Spinal cord (tissue), 10 donors: ENCODE measurements around the gene CTLA4. TPM values are rescaled to one million over a fixed set of nuclear protein-coding genes. Genes with fewer than 3 reads are reported as not detected.

Source experiments
- DNase-seq, 6 donors: peaks; one replicate each; pipeline versions ENCODE4 v3.0.0 to v3.0.0-alpha.2; 2013 to 2015; ENCODE audit warnings: low spot score in 6 of 6, low read depth in 4 of 6
- H3K27ac ChIP-seq: one replicate; pipeline ENCODE4 v1.5.1; 2013; ENCODE audit warnings: low read depth, low read length, control low read depth
- H3K27me3 ChIP-seq: one replicate; pipeline ENCODE4 v1.6.1; 2013; ENCODE audit warnings: low read length; ENCODE audit not compliant: control insufficient read depth, insufficient read depth
- H3K36me3 ChIP-seq: one replicate; pipeline ENCODE4 v1.6.1; 2013; ENCODE audit warnings: low read length; ENCODE audit not compliant: control insufficient read depth, insufficient read depth
- H3K4me1 ChIP-seq: one replicate; pipeline ENCODE4 v1.6.1; 2013; ENCODE audit warnings: low read length; ENCODE audit not compliant: control insufficient read depth, insufficient read depth
- H3K4me3 ChIP-seq: one replicate; pipeline ENCODE4 v1.5.1; 2013; ENCODE audit warnings: low read depth, low read length, control low read depth
- H3K9me3 ChIP-seq: one replicate; pipeline ENCODE4 v1.6.1; 2013; ENCODE audit warnings: low read length; ENCODE audit not compliant: control insufficient read depth, insufficient read depth
- WGBS: methylation state at CpG from one replicate; pipeline ENCODE4 v1.1.5; 2013; ENCODE audit warnings: missing lambda C conversion rate; ENCODE audit not compliant: insufficient coverage; 5-methylcytosine and 5-hydroxymethylcytosine counted together
- polyA plus RNA-seq, 2 donors: library from polyadenylated mRNA; unstranded; fragments of 120-200 nt; gene quantifications; one replicate each; pipeline ENCODE4 v1.2.1, GENCODE V29; 2013; ENCODE audit not compliant: insufficient read length in 2 of 2
- total RNA-seq, 2 donors: library from RNA; depleted of rRNA in 1 of 2; stranded (reverse); fragments of 120-200 nt in 1 of 2; fragments of >200 nt in 1 of 2; gene quantifications; one replicate each; pipeline versions ENCODE4 v1.2.3 to v1.2.4, GENCODE V29; 2013 to 2014
- donor health status: healthy.

The CTLA4 gene
- total and polyA plus RNA-seq, 4 donors, result 0.24 to 0.33 (median 0.30) TPM; not detected in 1

DNA sequence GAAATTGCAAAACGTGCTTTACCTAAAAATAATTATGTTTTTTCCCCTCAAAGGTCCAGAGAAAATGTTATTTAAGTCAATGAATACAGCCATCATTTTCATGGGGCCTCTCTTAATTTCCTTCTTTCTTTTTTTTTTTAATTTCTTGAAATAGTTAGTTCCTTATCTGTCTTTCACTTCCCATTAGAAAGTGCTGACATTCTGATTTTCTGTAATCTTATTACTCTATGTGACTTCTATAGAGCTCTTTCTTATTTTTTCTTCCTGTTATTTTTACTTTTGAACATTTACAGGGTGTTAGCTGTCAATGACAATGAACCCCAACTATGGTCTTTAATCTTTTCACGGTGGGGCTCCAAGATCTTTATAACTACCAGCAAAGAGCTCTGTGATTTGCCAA is 30.0 kb downstream of the CTLA4 start:
- Histone ChIP-seq H3K4me1 (peaks cover 8% of the 10 kb centered on the region), H3K4me3 (no peak overlapping the region), H3K27me3 (no peaks in the 10 kb centered on the region), H3K36me3 (no peaks in the 10 kb centered on the region), H3K9me3 (peaks cover 5% of the 10 kb centered on the region), H3K27ac (no peak overlapping the region)
- no CpG with 5 or more reads among the region's 2 CpGs for WGBS
- DNase-seq, result no peak

DNA sequence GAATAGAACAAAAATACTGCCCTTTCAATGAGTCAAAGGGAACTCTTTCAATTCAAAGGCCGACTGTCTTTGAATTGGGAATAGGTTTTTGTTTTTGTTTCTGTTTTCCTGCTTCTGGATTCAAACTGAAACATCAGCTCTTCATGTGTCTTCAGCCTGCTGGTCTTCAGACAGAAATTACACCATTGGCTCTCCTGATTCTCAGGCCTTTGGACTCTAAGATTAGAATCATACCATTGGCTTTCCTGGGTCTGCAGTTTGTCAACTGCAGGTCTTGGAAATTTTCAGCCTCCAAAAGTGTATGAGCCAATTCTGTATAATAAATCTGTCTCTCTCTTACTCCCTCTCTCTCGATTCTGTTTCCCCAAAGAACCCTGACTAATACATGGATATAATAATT is 31.1 kb downstream of the CTLA4 start:
- no CpG with 5 or more reads among the region's 2 CpGs for WGBS
- DNase-seq, result no peak
- H3K4me3 ChIP-seq, result no peak overlapping the region
- H3K27me3 ChIP-seq, result no peaks in the 10 kb centered on the region
- H3K9me3 ChIP-seq, result peaks cover 5% of the 10 kb centered on the region
- peaks cover 3% of the 10 kb centered on the region for H3K4me1 ChIP-seq
- H3K36me3 ChIP-seq, result no peaks in the 10 kb centered on the region
- H3K27ac ChIP-seq, result no peak overlapping the region

DNA sequence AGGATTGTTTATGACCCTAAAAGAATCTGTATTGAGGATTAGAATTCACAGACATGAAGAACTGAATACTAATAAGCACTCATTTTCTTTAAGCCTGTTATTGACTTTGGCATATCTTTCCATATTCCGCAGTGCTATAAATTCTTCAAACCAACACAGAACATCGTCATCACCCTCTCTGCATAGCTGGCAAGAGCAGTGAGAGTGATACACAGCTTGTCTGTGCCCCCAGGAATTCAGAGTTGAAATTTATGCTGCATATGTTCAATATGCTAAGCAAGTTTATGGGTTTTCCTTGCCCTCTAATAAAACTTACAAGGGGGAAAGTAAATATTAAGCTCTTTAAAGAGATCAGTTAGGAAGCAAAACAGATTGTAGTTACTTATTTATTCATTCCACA is 32.7 kb downstream of the CTLA4 start:
- 73% methylated on average over 1 of the region's 2 CpGs for WGBS
- H3K36me3 ChIP-seq, result no peaks in the 10 kb centered on the region
- no peak overlapping the region for H3K4me3 ChIP-seq
- peaks cover 5% of the 10 kb centered on the region for H3K9me3 ChIP-seq
- no peaks in the 10 kb centered on the region for H3K27me3 ChIP-seq
- no peak overlapping the region for H3K27ac ChIP-seq
- peak in 2 of 6 donors; percentile 24 to 70 for DNase-seq
- no peaks in the 10 kb centered on the region for H3K4me1 ChIP-seq

DNA sequence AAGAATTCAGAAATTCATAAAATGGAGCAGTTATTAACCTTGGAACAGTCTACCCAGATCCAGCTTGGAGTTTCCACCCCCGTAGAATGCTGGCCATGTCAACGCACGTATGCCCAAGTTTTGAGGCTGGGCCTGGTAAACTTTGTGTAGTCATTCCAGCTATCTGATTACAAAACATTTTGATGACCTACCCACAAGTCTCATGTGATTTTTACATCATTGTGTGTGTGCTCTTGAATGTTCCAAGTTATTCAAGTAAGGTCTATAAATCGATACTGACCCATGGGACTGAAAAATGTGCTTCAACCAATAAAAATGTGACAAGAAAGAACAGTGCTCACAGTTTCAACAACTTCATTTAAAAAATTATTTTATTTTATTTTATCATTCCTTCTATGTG is 36.5 kb downstream of the CTLA4 start:
- WGBS, result 96% methylated on average over 3 of the region's 4 CpGs
- no peak for DNase-seq
- Histone ChIP-seq H3K4me3 (no peak overlapping the region), H3K27me3 (no peaks in the 10 kb centered on the region), H3K36me3 (no peaks in the 10 kb centered on the region), H3K4me1 (peaks cover 4% of the 10 kb centered on the region), H3K27ac (no peak overlapping the region), H3K9me3 (peaks cover 5% of the 10 kb centered on the region)

DNA sequence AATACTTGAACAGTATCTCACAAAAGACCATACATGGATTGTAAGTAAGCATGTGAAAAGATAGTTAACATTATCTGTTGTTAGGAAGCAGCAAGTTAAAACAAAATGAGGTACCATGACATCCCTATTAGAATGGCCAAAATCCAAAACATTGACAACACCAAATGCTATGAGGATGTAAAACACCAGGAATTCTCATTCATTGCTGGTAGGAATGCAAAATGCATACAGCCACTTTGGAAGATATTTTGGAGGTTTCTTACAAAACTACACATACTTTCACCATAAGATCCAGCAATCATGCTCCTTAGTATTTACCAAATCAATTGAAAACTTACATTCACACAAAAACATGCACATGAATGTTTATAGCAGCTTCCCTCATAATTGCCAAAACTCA is 38.1 kb downstream of the CTLA4 start:
- H3K36me3 ChIP-seq, result no peaks in the 10 kb centered on the region
- H3K4me3 ChIP-seq, result no peak overlapping the region

DNA sequence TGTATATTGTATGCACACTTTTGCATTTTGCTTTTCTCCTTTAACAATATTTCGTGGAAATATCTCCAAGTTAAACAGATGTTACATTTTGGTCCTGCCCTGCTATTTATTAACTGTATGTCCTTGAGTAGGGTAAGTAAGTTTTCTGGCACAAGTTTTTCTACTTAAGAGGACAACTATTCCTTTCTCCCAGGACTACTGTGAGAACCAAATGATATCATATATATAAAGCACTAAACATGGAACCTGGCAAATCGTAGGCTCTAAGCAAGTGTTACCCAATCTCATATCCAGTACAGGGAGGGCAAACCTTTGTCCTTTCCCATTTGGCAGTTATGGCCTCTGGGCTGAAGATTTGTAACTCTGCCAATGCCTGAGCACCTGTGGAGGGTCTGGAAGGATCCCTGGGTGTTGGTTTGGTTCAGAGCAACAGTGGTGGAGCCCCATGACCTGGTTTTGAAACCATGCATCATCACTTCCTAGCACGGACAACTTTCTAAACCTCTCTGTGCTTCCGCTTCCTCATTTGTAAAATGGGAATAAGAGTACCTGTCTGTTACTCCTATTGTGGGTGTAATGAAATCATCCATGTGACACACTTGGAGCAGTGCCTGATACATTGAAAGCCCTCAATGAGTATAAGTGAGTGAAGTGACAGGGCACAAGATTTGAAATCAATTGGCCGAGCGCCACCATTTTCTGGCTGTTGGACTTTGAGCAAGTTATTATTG is 40.7 kb downstream of the CTLA4 start:
- no peaks in the 10 kb centered on the region for H3K36me3 ChIP-seq
- H3K27me3 ChIP-seq, result no peaks in the 10 kb centered on the region
- no peaks in the 10 kb centered on the region for H3K9me3 ChIP-seq
- no peak overlapping the region for H3K27ac ChIP-seq
- no peak overlapping the region for H3K4me3 ChIP-seq
- no peak for DNase-seq
- peaks cover 4% of the 10 kb centered on the region for H3K4me1 ChIP-seq
- WGBS, result 80% methylated on average over 1 of the region's 6 CpGs

More for the DNA sequence above, 38.1 kb downstream of the CTLA4 start:
- peaks cover 4% of the 10 kb centered on the region for H3K4me1 ChIP-seq
- H3K27ac ChIP-seq, result no peak overlapping the region
- H3K9me3 ChIP-seq, result peaks cover 5% of the 10 kb centered on the region
- DNase-seq, result no peak
- H3K27me3 ChIP-seq, result no peaks in the 10 kb centered on the region

DNA sequence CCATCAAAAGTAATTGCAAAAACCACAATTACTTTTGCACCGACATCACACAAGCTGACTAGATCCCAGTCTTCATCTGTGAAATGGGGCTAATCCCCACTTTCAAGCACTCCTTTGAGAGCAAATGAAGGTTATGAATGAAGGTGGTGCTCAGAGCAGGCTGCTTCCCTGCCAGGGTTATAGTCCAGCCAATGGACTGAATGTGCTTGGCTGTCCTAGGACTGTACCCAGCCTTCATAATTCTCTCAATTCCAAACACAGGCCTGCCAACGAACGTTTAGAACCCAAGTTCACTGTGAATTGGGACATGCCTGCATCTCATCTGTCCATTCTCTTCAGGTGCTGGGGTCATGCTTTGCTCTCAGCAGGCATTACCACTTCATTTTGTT is 41.2 kb downstream of the CTLA4 start:
- DNase-seq, result no peak
- no peaks in the 10 kb centered on the region for H3K36me3 ChIP-seq
- H3K9me3 ChIP-seq, result no peaks in the 10 kb centered on the region
- peak overlapping the region; percentile 58 for H3K27ac ChIP-seq
- WGBS, result 42% methylated on average over 2 of the region's 3 CpGs
- H3K4me3 ChIP-seq, result no peak overlapping the region
- H3K27me3 ChIP-seq, result no peaks in the 10 kb centered on the region
- H3K4me1 ChIP-seq, result peaks cover 4% of the 10 kb centered on the region

DNA sequence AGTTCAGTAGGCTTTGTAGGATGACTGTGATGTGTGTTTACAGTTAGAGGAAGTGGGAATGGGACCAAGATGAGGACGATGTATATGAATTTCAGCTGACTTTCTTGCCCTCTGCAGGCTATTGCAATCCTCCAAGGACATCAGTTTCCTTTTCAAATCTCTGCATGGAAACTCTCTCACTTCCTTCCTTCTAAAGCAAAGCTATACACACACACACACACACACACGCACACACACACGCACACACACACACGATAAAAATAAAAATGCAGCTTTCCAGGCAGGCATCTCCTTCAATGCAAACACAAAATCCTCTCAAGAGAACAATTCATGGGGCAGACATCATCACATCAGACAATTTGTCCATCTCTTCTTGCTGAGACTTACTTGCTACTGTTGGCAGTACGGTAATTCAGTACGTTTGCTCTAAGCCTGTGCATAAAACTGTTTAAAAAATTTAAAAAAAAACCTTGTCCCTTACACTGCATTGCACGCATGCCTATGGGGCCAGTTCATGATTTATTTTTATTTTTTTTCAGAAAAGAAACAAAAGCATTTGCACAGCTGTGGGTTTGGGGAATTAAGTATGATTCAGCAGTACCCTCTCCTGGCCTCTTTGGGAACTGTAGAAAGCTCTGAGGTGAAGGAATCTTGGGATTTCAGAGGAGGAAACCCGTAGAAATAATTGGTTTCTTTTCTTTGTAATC is 41.8 kb downstream of the CTLA4 start:
- Histone ChIP-seq H3K27me3 (no peaks in the 10 kb centered on the region), H3K36me3 (no peaks in the 10 kb centered on the region), H3K9me3 (no peaks in the 10 kb centered on the region), H3K4me1 (peaks cover 4% of the 10 kb centered on the region), H3K4me3 (peak overlapping the region; percentile 24), H3K27ac (peak overlapping the region; percentile 58)
- WGBS, result 11% methylated on average over 5 of the region's 8 CpGs
- peak in 2 of 6 donors; percentile 83 to 89 for DNase-seq

DNA sequence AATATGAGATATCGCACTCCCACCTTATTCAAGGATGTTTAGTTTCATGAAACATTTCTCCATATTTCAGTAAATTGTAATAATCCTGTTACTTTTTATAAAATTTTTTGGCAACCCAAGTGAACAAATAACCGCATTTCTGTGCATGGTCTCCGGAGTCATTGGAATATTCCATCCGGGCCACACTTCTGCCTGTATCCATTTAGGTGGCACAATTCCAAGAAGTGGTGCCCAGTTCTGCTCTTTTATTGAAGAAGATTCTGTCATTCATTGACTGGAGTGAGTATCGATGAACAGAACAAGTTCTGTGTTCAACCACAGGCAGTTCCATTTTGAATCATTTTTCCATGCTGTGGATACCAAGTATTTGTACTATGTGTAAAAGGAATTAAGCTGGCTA is 42.4 kb downstream of the CTLA4 start:
- H3K4me3 ChIP-seq, result no peak overlapping the region
- H3K4me1 ChIP-seq, result peaks cover 4% of the 10 kb centered on the region
- H3K36me3 ChIP-seq, result no peaks in the 10 kb centered on the region
- no peaks in the 10 kb centered on the region for H3K9me3 ChIP-seq
- H3K27me3 ChIP-seq, result no peaks in the 10 kb centered on the region
- DNase-seq, result peak in 1 of 6 donors; percentile 37
- H3K27ac ChIP-seq, result no peak overlapping the region
- 43% methylated on average over 1 of the region's 5 CpGs for WGBS

DNA sequence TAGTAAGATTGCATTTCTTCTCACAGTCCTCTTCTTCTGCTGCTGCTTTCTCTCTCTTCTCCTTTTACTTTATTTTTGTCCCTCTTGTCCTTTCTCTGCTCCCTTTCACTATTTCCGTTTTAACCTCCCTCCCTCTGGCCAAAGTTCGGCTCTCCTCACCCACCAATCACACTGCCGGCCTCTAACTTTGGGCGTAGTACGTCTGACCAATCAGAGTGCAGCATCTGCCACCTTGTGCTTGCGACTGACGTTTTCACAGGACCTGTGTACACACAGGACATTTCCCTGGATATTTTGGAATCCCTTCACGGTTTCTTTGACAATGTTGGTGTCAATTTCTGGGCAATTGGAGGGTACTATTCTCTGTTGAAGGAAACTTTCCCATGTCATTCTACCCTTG is 46.4 kb downstream of the CTLA4 start:
- no peak for DNase-seq
- peaks cover under 1% of the 10 kb centered on the region for H3K4me1 ChIP-seq
- no peak overlapping the region for H3K4me3 ChIP-seq
- H3K27me3 ChIP-seq, result no peaks in the 10 kb centered on the region
- no peaks in the 10 kb centered on the region for H3K36me3 ChIP-seq
- H3K27ac ChIP-seq, result no peak overlapping the region
- H3K9me3 ChIP-seq, result no peaks in the 10 kb centered on the region
- 87% methylated on average over 8 of the region's 8 CpGs for WGBS
